ENCODE results near the gene KCNG2. TPM values are rescaled to one million over a fixed set of nuclear protein-coding genes. Genes with fewer than 3 reads are reported as not detected.

The KCNG2 gene
- total RNA-seq, 1 experiment from 2014 or later = not detected

- DNase-seq (ENCODE audit: low read depth) = no peak
Observed at GRCh38 chr18:79903071-79903635, 105.4 kb downstream of the KCNG2 start.

DNA sequence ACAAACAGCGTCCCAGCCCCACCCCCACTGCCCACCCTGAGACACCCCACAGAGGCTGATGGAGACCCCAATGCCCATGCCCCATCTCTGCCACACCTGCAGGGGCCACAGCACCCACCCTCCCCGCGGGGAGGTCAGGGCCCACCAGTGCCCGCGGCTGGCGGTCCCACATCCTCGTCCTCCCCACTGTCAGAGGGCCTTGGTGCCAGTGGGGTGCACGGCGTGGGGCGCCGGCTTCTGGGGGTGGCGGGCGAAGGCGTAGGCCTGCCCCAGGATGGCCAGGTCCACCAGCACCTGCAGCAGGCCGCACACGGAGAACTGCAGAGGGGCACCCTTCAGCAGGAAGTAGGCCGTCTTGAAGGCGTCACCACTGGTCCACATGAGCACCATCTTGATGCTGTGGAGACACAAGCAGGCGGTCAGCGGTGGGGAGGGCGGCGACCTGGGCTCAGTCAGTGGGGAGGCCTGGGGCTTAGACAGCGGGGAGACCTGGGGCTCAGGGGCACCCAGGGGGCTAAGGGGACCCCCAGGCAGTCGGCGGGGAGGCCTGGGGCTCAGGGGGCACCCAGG lies 106.1 kb downstream of the KCNG2 start:
- no peak for DNase-seq (ENCODE audit: low read depth)

GRCh38 chr18:79904357-79905147 lies 106.8 kb downstream of the KCNG2 start:
- DNase-seq (ENCODE audit: low read depth) = no peak

- DNase-seq (ENCODE audit: low read depth) = no peak
Observed at GRCh38 chr18:79905389-79905911, 107.7 kb downstream of the KCNG2 start.

- DNase-seq (ENCODE audit: low read depth) = no peak
Observed at GRCh38 chr18:79905993-79906392, 108.3 kb downstream of the KCNG2 start.

GRCh38 chr18:79906706-79907105 lies 109.0 kb downstream of the KCNG2 start:
- DNase-seq (ENCODE audit: low read depth) = no peak

GRCh38 chr18:79910563-79911343 lies 113.0 kb downstream of the KCNG2 start:
- no peak for DNase-seq (ENCODE audit: low read depth)

DNA sequence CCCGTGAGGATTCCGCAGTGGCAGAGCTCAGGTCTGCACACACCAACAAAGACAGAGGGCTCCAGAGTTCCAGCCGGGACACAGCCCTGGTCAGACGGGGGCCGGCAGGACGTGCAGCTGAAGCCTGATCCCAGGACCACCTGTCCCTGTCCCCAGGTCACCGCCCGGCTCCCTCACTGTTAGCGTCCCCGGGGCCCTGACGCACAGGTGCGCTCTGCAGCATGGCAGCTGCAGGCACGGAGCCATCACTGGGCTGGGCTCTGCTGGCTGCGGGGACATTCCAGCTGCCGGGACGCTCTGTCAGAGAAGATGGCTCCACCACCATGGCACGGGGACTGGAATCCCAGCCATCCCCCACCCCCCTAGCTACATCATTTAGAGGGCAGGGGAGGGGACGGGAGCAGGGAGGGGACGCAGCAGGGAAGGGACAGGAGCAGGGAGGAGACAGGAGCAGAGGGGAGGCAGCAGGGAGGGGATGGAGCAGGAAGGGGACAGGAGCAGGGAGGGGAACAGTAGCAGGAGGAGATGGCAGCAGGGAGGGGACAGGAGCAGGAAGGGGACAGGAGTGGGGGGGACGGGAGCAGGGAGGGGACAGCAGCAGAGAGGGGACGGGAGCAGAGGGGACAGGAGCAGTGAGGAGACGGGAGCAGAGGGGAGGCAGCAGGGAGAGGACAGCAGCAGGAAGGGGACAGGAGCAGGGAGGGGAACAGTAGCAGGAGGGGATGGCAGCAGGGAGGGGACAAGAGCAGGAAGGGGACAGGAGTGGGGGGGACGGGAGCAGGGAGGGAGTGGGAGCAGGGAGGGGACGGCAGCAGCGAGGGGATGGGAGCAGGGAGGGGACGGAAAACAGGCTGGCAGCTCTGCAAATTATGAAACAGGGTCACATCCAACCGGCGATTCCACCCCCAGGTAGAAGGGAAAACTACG lies 113.9 kb downstream of the KCNG2 start:
- DNase-seq (ENCODE audit: low read depth) = no peak

DNA sequence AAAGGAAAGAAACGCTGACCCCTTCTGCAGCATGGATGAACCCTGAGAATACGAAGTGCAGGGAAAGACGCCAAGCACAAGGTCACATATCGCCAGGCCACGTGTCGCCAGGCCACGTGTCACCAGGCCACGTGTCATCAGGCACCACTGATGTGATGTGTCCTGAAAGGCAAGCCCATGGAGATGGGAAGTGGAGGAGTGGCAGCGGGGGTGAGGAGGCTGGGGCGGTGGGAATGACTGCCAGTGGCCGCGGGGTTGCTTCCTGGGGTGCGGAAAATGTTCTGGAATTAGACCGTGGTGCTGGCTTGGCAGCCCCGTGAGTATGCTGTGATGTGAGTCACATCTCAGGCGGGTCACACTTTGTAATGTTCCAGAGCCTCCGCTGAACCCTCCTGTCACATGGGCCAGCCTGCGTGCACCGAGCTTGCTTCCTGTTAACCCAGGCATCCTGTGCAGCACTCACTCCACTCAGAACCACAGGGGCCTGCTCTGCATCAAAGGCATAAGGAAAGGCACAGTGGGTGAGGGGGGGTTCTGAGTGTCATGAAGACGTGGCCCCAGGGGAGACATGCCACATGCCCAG lies 114.8 kb downstream of the KCNG2 start:
- DNase-seq (ENCODE audit: low read depth) = no peak

GRCh38 chr18:79912994-79913831 lies 115.5 kb downstream of the KCNG2 start:
- DNase-seq (ENCODE audit: low read depth) = no peak

GRCh38 chr18:79914614-79915160 lies 116.9 kb downstream of the KCNG2 start:
- no peak for DNase-seq (ENCODE audit: low read depth)

GRCh38 chr18:79915161-79916127 lies 117.7 kb downstream of the KCNG2 start:
- DNase-seq (ENCODE audit: low read depth) = no peak

DNA sequence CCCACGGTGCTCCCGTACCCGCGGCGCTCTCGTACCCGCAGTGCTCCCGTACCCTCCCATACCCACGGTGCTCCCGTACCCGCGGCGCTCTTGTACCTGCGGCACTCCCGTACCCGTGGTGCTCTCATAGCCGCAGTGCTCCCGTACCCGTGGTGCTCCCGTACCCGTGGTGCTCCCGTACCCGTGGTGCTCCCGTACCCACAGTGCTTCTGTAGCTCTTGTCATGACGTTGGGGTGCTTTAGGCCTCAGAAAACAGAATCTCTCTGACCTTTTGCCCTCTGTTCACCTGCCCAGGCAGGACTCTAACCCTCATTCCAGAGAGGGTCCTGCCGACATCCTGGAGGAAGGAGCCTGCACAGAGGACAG lies 118.4 kb downstream of the KCNG2 start:
- no peak for DNase-seq (ENCODE audit: low read depth)

GRCh38 chr18:79916546-79917168 lies 118.9 kb downstream of the KCNG2 start:
- no peak for DNase-seq (ENCODE audit: low read depth)

DNA sequence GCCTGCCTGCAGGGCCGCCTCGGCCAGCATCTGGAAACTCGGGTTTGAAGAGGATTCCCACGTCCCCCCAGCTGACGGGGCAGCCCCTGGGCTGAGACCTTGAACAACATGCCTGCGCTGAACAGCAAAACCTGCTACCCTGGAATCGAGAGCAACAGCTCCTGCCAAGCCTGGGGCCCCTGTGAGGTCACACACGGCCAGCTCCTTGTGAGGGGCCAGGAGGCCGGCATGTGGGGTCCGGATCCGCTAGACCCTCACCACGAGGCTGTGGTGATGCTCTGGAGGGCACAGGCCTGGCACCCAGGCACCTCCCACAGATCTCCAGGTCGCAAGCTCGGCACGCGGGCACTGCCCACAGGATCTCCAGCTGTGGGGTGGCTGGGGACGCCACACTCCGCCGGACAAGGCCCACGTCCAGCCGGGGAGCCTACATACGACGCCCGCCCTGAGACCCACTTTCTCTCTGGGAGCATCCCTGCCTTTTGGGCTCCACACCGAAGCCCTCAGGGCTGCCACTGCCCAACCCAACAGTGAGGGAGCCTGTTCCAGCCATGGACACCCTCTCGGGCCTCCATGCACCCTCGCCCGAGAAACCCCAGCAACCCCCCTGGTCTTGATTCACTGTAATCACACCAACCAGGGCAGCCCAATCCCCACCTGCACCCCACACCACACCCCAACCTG lies 119.6 kb downstream of the KCNG2 start:
- no peak for DNase-seq (ENCODE audit: low read depth)

GRCh38 chr18:79917853-79918614 lies 120.3 kb downstream of the KCNG2 start:
- DNase-seq (ENCODE audit: low read depth) = no peak

Measured in HT1080 (cell line).